ENCODE data around the gene SHE. TPM values are rescaled to one million over a fixed set of nuclear protein-coding genes. Genes with fewer than 3 reads are reported as not detected.

The SHE gene
- total and polyA plus RNA-seq, 2 of the 8 experiments (the other 6 are each of a cell fraction or from before 2014, with no cell fraction given): 0.44 to 0.45 TPM

DNA sequence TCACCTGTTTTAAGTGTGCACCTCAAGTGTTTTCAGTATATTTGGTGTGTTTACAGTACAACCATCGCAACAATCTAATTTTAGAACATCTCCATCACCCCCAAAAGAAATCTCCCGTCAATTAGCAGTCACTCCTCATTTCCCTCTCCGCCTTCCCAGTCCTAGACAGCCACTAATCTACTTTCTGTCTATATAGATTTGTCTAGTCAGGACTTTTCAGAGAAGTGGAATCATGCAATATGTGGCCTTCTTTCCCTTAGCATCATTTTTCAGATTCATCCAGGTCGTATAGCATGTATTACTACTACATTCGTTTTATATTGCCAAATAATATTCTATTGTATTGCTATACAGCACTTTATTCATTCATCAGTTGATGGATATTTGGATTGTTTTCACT lies 1.7 kb upstream of the SHE start:
- H3K23ac ChIP-seq (ENCODE audit: insufficient read length): no peak overlapping the region
- H3K4me3 ChIP-seq (ENCODE audit: extremely low read depth in 1 of 4, insufficient read depth in 2 of 4, low read depth in 3 of 4, low read length in 4 of 4): no peak overlapping the region
- no peak overlapping the region for H2BK5ac ChIP-seq (ENCODE audit: low read depth, low read length)
- no peak overlapping the region for H4K8ac ChIP-seq (ENCODE audit: extremely low read depth, insufficient read depth, low read length)
- H3K27ac ChIP-seq (ENCODE audit: low read depth, low read length): no peak overlapping the region
- peaks cover 0 to 3% (median 0%) of the 10 kb centered on the region in 4 experiments; a peak in 1 of 7 replicates for H3K4me1 ChIP-seq (replicated peaks in 1 of 4; ENCODE audit: control insufficient read depth in 3 of 4, insufficient read depth in 4 of 4, low read length in 3 of 4)
- peaks cover 4 to 11% of the 10 kb centered on the region in 2 experiments; a peak in 2 of 4 replicates for H3K9me3 ChIP-seq (ENCODE audit: insufficient read depth in 2 of 2, low read depth in 1 of 2, low read length in 1 of 2)
- CTCF ChIA-PET (ENCODE audit: partially characterized antibody): interaction anchor here (0.8 to 1.1 kb wide), 3 partner anchors 9 to 43 kb away, joined by 3 read pairs; no protein-coding TSS in a partner anchor
- H4K91ac ChIP-seq (replicated peaks; ENCODE audit: insufficient read length, low read length): no peak overlapping the region
- H3K18ac ChIP-seq (ENCODE audit: extremely low read depth, low read length): no peak overlapping the region
- H3K27me3 ChIP-seq (replicated peaks in 1 of 4; ENCODE audit: control insufficient read depth in 3 of 4, extremely low read depth in 1 of 4, insufficient read depth in 3 of 4, low read length in 3 of 4): peaks cover 40 to 65% (median 56%) of the 10 kb centered on the region in 4 experiments
- peaks cover 0 to 14% (median 0%) of the 10 kb centered on the region in 4 experiments; a peak in 2 of 8 replicates for H3K36me3 ChIP-seq (ENCODE audit: control insufficient read depth in 2 of 4, insufficient read depth in 4 of 4, low read length in 3 of 4)
- no peak overlapping the region for H4K5ac ChIP-seq (ENCODE audit: insufficient read length, low read depth, low read length)
- POLR2A ChIA-PET (ENCODE audit: partially characterized antibody): no interaction called here
- no peak overlapping the region for H2BK15ac ChIP-seq (ENCODE audit: low read length)
- no peak overlapping the region for H2BK20ac ChIP-seq (ENCODE audit: low read length)
- no peak overlapping the region for H3K56ac ChIP-seq (replicated peaks; ENCODE audit: insufficient read length, low read depth, low read length)
- no peak overlapping the region for H3K9ac ChIP-seq (replicated peaks in 1 of 4; ENCODE audit: extremely low read depth in 1 of 4, low read depth in 3 of 4, low read length in 3 of 4)
- 83% methylated on average over 5 of the region's 5 CpGs; no CpG with 5 or more reads in 1 of the 2 experiments for WGBS, 2 experiments (ENCODE audit: extremely low coverage in 1 of 2, insufficient coverage in 1 of 2, insufficient read length in 1 of 2, insufficient replicate concordance in 2 of 2, low coverage in 1 of 2, low lambda C conversion rate in 2 of 2, missing lambda C conversion rate in 1 of 2)
- no peaks in the 10 kb centered on the region for H4K20me1 ChIP-seq (replicated peaks in 1 of 2; ENCODE audit: control insufficient read depth in 1 of 2, insufficient read depth in 2 of 2, low read length in 2 of 2)
- no peak overlapping the region for H2AFZ ChIP-seq (ENCODE audit: low read length)
- no peak overlapping the region for H3K4ac ChIP-seq (replicated peaks; ENCODE audit: insufficient read length, low read depth, low read length)
- no peak for DNase-seq (ENCODE audit: low read depth in 1 of 2, low spot score in 2 of 2)
- H2BK120ac ChIP-seq (replicated peaks; ENCODE audit: low read depth, low read length): no peak overlapping the region
- H3K79me2 ChIP-seq (ENCODE audit: control insufficient read depth in 1 of 2, insufficient read depth in 2 of 2, low read length in 2 of 2): no peaks in the 10 kb centered on the region
- no peak overlapping the region for H3K4me2 ChIP-seq (ENCODE audit: insufficient read depth in 1 of 2, low read depth in 2 of 2, low read length in 2 of 2)
- peaks cover 4% of the 10 kb centered on the region; the same call in 1 of the 2 replicates for H3K23me2 ChIP-seq (ENCODE audit: low read depth, low read length)
- H3K14ac ChIP-seq (ENCODE audit: insufficient read length): no peak overlapping the region
- FAIRE-seq: no peak
- H2BK12ac ChIP-seq (ENCODE audit: low read depth, low read length): no peak overlapping the region
- no peaks in the 10 kb centered on the region for H3K79me1 ChIP-seq (ENCODE audit: low read depth, low read length)
- H2AK5ac ChIP-seq (ENCODE audit: low read depth, low read length): no peak overlapping the region
- TF ChIP-seq SP1 (IDR thresholded peaks at IDR 0.05; ENCODE audit: low read depth, low read length) (no peak), SP4 (IDR thresholded peaks at IDR 0.05; ENCODE audit: low read length) (no peak), ASH2L (IDR thresholded peaks at IDR 0.05; ENCODE audit: low read length) (no peak), EZH2 (IDR thresholded peaks at IDR 0.05; ENCODE audit: low read depth, low read length, severe bottlenecking) (no peak), RBBP5 (IDR thresholded peaks at IDR 0.05; ENCODE audit: borderline replicate concordance, low read depth, low read length) (no peak), RXRA (IDR thresholded peaks at IDR 0.05; ENCODE audit: insufficient read depth, low read depth, low read length) (no peak), TAF7 (optimal IDR thresholded peaks at IDR 0.05; ENCODE audit: borderline replicate concordance, low read depth, low read length) (no peak), RNF2 (IDR thresholded peaks at IDR 0.05; ENCODE audit: borderline replicate concordance, low read depth, low read length, missing control alignments, poor library complexity, severe bottlenecking) (no peak), ZNF274 (IDR thresholded peaks at IDR 0.05; ENCODE audit: borderline replicate concordance, extremely low read depth, low read length) (no peak), GABPA (IDR thresholded peaks at IDR 0.05; ENCODE audit: borderline replicate concordance, insufficient read depth, low read length) (no peak), TBP (IDR thresholded peaks at IDR 0.05; ENCODE audit: low read depth, low read length) (no peak), POU5F1 (IDR thresholded peaks at IDR 0.05; ENCODE audit: low read depth, low read length) (no peak), KDM4A (IDR thresholded peaks at IDR 0.05; ENCODE audit: low read depth, low read length, severe bottlenecking) (no peak), BACH1 (IDR thresholded peaks at IDR 0.05; ENCODE audit: low read length) (no peak)

Measured in H1 (cell line).